Transverse colon (tissue), 4 donors: ENCODE measurements around the gene PLA1A. TPM values are rescaled to one million over a fixed set of nuclear protein-coding genes. Genes with fewer than 3 reads are reported as not detected.
A peak's percentile ranks its signal among the peaks of the same experiment; 100 is the strongest.

Experiments used
- DNase-seq: peaks from one replicate; pipeline ENCODE4 v3.0.0-alpha.2; 2019
- H3K27ac ChIP-seq, 4 donors: fragments of 200-600 bp; sonication (generic); 2 replicates each; pipeline ENCODE4 v1.5.1; 2016 to 2018; ENCODE audit warnings: inconsistent platforms in 4 of 4
- H3K27me3 ChIP-seq: fragments of 200-600 bp; sonication (generic); 2 replicates; pipeline ENCODE4 v1.5.1; 2017; ENCODE audit warnings: inconsistent platforms
- H3K36me3 ChIP-seq, 4 donors: fragments of 200-600 bp; sonication (generic); 2 replicates each; pipeline ENCODE4 v1.5.1; 2017 to 2019; ENCODE audit warnings: inconsistent platforms in 4 of 4
- H3K4me1 ChIP-seq, 4 donors: fragments of 200-600 bp; sonication (generic); 2 replicates each; pipeline ENCODE4 v1.5.1; 2017 to 2020; ENCODE audit warnings: inconsistent platforms in 4 of 4
- H3K4me3 ChIP-seq, 4 donors: fragments of 200-600 bp; sonication (generic); 1 replicate in 1 of 4; 2 replicates in 3 of 4; pipeline versions ENCODE4 v1.5.1 to v1.6.1; 2017 to 2019; ENCODE audit warnings: inconsistent platforms in 4 of 4
- H3K9me3 ChIP-seq, 2 donors: fragments of 200-600 bp; sonication (generic); 2 replicates each; pipeline ENCODE4 v1.5.1; 2017 to 2019; ENCODE audit warnings: inconsistent platforms in 2 of 2
- EP300 ChIP-seq: sonication (generic); formaldehyde crosslinking; IDR thresholded peaks from one replicate; pipeline ENCODE4 v1.6.1; 2017; ENCODE audit warnings: antibody characterized with exemption, low read depth
- POLR2A ChIP-seq: fragments of 450-650 bp; IDR thresholded peaks from one replicate; pipeline ENCODE4 v1.6.1; 2016; ENCODE audit warnings: antibody characterized with exemption, mild to moderate bottlenecking, moderate library complexity
- POLR2AphosphoS5 ChIP-seq, 3 donors: sonication (generic); formaldehyde crosslinking; IDR thresholded peaks; one replicate each; pipeline ENCODE4 v1.6.1; 2016; ENCODE audit warnings: antibody characterized with exemption in 3 of 3
- WGBS, 2 donors: methylation state at CpG; one replicate each; pipeline ENCODE4 v1.1.5; 2018; ENCODE audit warnings: low coverage in 1 of 2; 5-methylcytosine and 5-hydroxymethylcytosine counted together
- in situ Hi-C, 4 donors: fragments of 200-750 bp; cut with MboI; loops; one replicate each; pipeline versions ENCODE4 v1.15.0 to v1.15.1; 2017; ENCODE audit warnings: low sequenced_read_pairs in 3 of 4, low pct_ligation_motif_present in 1 of 4, low pct_unique_long_range_greater_than_20kb in 1 of 4
- intact Hi-C: fragments of 100-400 bp; cut with DNase I; formaldehyde crosslinking; loops from one replicate; pipeline ENCODE4 v1.15.1; 2023; ENCODE audit warnings: low total_unique reads
- total RNA-seq, 4 donors: library from RNA; depleted of rRNA; stranded (reverse); fragments of >200 nt; gene quantifications; one replicate each; pipeline ENCODE4 v1.1.0, GENCODE V29; 2016
- TF ChIP-seq, protein P1 (sequence below), 5 experiments: fragments of 200-600 bp in 3 of 5; fragments of 450-650 bp in 2 of 5; sonication (generic) in 3 of 5; IDR thresholded peaks; 1 replicate in 2 of 5; 2 replicates in 3 of 5; pipeline ENCODE4 v1.5.1; 2016 to 2017; ENCODE audit warnings: antibody characterized with exemption in 5 of 5, inconsistent platforms in 3 of 5, mild to moderate bottlenecking in 2 of 5, moderate library complexity in 1 of 5

Gene PLA1A
- total RNA-seq, 4 donors from 2014 or later: 0.95 to 3.2 (median 2.2) TPM; not detected in 1

DNA sequence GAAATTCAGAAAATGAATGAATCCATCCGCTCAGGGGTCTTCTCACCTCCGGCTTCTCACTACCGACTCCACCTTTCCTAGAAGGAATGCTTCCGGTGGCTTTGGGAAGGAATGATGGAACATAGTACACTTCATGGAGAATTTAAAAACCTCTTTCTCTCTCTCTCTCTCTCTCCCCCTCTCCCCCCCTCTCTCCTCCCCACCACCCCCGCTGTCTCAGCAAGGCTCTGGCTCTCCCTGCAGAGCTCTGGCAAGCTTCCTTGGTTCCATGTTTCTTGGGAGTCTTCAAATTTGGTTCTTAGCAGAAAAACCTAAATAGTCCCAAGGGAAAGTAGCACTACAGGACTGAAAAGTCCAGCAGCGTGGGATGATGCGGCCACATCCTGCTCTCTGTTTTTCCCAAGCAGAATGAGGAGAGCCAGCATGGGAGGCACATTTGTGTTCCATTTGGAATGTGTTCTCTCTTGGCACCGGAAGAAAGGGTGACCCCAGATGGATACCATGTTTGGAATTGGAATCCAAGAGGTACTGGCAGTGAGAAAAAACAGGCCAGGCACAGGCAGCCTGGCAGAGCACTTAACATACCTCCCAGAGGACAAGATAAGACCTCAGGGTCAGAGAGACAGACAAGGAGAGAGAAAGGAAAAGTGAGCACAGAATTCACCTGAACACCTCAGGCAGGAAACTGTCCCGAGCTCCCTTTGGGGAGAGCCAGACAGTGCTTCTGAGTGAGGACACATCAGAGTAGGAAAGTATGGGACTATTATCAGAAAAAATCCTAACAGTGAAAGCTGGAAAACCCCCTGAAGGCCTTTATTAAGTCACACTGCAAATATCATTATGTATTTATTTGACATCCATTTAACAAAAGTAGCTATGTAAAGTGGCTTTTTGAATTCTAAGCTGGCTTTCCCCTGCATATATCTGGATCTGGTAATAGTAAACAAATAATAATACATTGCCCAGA lies 63.1 kb downstream of the PLA1A start, which contains the start of gene POPDC2:
POPDC2 (minus strand) TSS at position 116 of the 967 bp plus-strand sequence. CDS start 166 bp downstream, outside the sequence.
- TF ChIP-seq POLR2A (peak; percentile 28), POLR2AphosphoS5 (IDR thresholded peaks at IDR 0.05) (peak; percentile 41 to 81 (median 63)), EP300 (no peak)
- TF ChIP-seq, protein P1, sequence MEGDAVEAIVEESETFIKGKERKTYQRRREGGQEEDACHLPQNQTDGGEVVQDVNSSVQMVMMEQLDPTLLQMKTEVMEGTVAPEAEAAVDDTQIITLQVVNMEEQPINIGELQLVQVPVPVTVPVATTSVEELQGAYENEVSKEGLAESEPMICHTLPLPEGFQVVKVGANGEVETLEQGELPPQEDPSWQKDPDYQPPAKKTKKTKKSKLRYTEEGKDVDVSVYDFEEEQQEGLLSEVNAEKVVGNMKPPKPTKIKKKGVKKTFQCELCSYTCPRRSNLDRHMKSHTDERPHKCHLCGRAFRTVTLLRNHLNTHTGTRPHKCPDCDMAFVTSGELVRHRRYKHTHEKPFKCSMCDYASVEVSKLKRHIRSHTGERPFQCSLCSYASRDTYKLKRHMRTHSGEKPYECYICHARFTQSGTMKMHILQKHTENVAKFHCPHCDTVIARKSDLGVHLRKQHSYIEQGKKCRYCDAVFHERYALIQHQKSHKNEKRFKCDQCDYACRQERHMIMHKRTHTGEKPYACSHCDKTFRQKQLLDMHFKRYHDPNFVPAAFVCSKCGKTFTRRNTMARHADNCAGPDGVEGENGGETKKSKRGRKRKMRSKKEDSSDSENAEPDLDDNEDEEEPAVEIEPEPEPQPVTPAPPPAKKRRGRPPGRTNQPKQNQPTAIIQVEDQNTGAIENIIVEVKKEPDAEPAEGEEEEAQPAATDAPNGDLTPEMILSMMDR (IDR thresholded peaks at IDR 0.05): no peak
- in situ Hi-C loops: no loop called here
- Histone ChIP-seq H3K4me1 (peaks cover 0 to 19% (median 0%) of the 10 kb centered on the region in 4 donors), H3K27ac (peak within 1 kb of the TSS; percentile 65 to 84 (median 74)), H3K4me3 (peak within 1 kb of the TSS in 3 of 4 donors; percentile 5 to 34 (median 17)), H3K36me3 (no peaks in the 10 kb centered on the region), H3K9me3 (no peaks in the 10 kb centered on the region), H3K27me3 (no peaks in the 10 kb centered on the region)
- no peak for DNase-seq
- WGBS, 2 donors: 75 to 80% methylated on average over 6 to 9 of the region's 9 CpGs
- intact Hi-C loops: no loop called here

GRCh38 chr3:119662604-119663373 lies 65.1 kb downstream of the PLA1A start:
- DNase-seq: no peak
- H3K36me3 ChIP-seq: no peaks in the 10 kb centered on the region
- no peak overlapping the region for H3K4me3 ChIP-seq
- no peaks in the 10 kb centered on the region for H3K9me3 ChIP-seq
- peaks cover 0 to 16% (median 0%) of the 10 kb centered on the region in 4 donors for H3K4me1 ChIP-seq
- TF ChIP-seq POLR2AphosphoS5 (IDR thresholded peaks at IDR 0.05): no peak
- TF ChIP-seq, protein P1 (IDR thresholded peaks at IDR 0.05): peak in 1 of 5 experiments; percentile 22
- no peak for TF ChIP-seq EP300
- intact Hi-C loops: no loop called here
- 43 to 70% methylated on average over 1 of the region's 1 CpG for WGBS, 2 donors
- H3K27me3 ChIP-seq: no peaks in the 10 kb centered on the region
- in situ Hi-C loops: no loop called here
- peak overlapping the region; percentile 43 to 75 (median 70) for H3K27ac ChIP-seq

DNA sequence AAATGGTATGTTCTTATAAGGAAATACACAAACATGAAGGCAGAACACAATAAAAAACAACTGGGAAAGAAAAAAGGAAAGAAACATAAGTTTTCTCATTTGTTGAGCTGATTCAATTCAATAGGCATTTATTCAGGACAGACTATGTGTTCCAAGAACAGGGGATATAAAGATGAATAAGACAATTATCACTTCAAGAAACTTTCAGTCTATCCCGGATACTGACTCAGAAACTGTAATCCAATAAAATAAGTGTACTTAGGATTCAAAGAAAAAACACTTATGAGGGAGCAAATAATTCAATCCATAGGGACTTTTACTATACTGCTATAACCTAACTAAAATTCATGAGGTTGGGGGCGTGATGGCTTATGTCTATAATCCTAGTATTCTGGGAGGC lies 66.2 kb downstream of the PLA1A start:
- Histone ChIP-seq H3K9me3 (no peaks in the 10 kb centered on the region), H3K4me1 (peaks cover 0 to 16% (median 0%) of the 10 kb centered on the region in 4 donors), H3K27me3 (no peaks in the 10 kb centered on the region), H3K27ac (peak overlapping the region; percentile 43 to 75 (median 70)), H3K4me3 (no peak overlapping the region), H3K36me3 (peaks cover 0 to 6% (median 2%) of the 10 kb centered on the region in 4 donors)
- intact Hi-C loops (no loop called here), in situ Hi-C loops (no loop called here)
- no peak for TF ChIP-seq POLR2A
- 75 to 83% methylated on average over 2 of the region's 2 CpGs for WGBS, 2 donors
- DNase-seq: no peak

- Histone ChIP-seq H3K27ac (peak overlapping the region; percentile 43 to 75 (median 70)), H3K4me3 (no peak overlapping the region), H3K27me3 (no peaks in the 10 kb centered on the region), H3K36me3 (peaks cover 0 to 9% (median 3%) of the 10 kb centered on the region in 4 donors), H3K9me3 (no peaks in the 10 kb centered on the region), H3K4me1 (peaks cover 0 to 16% (median 0%) of the 10 kb centered on the region in 4 donors)
- intact Hi-C loops: no loop called here
- WGBS, 2 donors: 69 to 70% methylated on average over 4 of the region's 4 CpGs
- DNase-seq: no peak
- in situ Hi-C loops: no loop called here
- TF ChIP-seq POLR2AphosphoS5 (IDR thresholded peaks at IDR 0.05) (no peak), EP300 (peak; percentile 41)
Observed at GRCh38 chr3:119664370-119664769, 66.7 kb downstream of the PLA1A start.
